Limb (tissue), 2 donors: ENCODE results near the gene PCDHGB7.
A peak's percentile ranks its signal among the peaks of the same experiment; 100 is the strongest.
"Not testable (repeated sequence)": the region's sequence is repeated elsewhere in the genome, so short reads cannot be mapped to it uniquely, and the experiment has no call there.

ENCODE experiments used
- DNase-seq, 2 donors: peaks; one replicate each; pipeline ENCODE4 v3.0.0-alpha.2; 2016; ENCODE audit errors: extremely low spot score in 2 of 2

The PCDHGB7 gene

DNA sequence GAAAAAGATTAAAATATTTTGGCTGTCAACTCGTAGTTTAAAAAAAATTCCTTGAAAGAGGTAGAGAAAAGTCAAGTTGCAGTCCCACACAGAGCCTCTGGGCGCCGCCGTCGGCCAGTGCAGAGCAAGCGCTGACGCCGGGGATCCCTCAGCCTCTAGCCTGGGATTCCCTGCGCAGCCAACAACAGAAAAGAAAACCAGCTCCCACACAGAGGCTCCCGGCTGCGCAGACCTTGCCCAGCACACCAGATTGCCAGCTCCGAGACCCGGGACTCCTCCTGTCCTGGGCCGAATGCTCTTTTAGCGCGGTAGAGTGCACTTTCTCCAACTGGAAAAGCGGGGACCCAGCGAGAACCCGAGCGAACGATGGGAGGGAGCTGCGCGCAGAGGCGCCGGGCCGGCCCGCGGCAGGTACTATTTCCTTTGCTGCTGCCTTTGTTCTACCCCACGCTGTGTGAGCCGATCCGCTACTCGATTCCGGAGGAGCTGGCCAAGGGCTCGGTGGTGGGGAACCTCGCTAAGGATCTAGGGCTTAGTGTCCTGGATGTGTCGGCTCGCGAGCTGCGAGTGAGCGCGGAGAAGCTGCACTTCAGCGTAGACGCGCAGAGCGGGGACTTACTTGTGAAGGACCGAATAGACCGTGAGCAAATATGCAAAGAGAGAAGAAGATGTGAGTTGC, at the start of gene PCDHGB7:
TSS of gene PCDHGB7 (plus strand) at position 184 of the 679 bp plus-strand sequence. CDS start at position 367, 183 bp downstream.
- DNase-seq, result peak; percentile 44 to 67

GRCh38 chr5:141369994-141370848, 47.3 kb upstream of the PCDHGB7 start, which contains the start of gene PCDHGB3:
TSS of gene PCDHGB3 (plus strand) at chr5:141370242. CDS start at chr5:141370395, 153 bp downstream.
- DNase-seq, result no peak

DNA sequence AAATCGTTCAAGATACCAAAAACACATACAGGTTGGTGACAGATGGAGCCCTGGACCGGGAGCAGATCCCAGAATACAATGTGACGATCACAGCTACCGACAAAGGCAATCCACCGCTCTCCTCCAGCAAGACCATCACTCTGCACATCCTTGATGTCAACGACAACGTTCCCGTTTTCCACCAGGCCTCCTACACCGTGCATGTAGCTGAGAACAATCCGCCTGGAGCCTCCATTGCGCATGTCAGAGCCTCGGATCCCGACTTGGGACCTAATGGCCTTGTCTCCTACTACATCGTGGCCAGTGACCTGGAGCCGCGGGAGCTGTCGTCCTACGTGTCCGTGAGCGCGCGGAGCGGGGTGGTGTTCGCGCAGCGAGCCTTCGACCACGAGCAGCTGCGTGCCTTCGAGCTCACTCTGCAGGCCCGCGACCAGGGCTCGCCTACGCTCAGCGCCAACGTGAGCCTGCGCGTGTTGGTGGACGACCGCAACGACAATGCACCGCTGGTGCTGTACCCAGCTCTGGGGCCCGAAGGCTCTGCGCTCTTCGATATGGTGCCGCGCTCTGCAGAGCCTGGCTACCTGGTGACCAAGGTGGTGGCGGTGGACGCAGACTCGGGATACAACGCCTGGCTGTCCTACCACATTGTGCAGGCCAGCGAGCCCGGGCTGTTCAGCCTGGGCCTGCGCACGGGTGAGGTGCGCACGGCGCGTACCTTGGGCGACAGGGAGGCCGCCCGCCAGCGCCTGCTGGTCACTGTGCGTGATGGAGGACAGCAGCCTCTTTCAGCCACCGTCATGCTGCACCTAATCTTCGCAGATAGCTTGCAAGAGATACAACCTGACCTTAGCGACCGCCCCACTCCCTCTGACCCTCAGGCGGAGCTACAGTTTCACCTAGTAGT, 45.7 kb upstream of the PCDHGB7 start:
- DNase-seq, result no peak

DNA sequence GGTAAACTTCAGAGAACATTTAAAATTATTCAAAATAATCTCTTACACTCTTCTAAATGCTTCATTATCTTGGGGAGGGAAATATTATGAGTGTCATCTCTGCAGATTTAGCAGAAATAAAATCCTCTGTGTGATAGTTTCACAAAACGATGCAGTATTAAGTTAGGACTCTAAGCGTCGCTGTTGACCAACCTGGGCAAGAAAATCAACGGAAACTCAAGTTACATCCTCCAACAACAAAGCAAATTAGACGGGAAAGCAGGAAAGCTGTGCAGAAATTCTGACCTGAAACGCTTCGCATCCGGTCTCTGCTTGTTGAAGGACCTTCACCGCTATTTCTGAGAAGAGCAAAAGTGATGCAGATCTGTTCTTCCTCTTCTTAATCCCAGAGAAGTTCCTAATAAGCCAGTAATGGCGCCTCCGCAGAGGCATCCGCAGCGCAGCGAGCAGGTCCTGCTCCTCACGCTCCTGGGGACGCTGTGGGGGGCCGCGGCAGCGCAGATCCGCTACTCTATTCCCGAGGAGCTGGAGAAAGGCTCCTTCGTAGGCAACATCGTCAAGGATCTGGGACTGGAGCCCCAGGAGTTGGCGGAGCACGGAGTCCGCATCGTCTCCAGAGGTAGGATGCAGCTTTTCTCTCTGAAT, 43.7 kb upstream of the PCDHGB7 start, which contains the start of gene PCDHGA6:
TSS of gene PCDHGA6 (plus strand) at position 219 of the 645 bp plus-strand sequence. CDS start at position 412, 193 bp downstream.
- no peak for DNase-seq

GRCh38 chr5:141374627-141375026, 42.9 kb upstream of the PCDHGB7 start:
- no peak for DNase-seq

GRCh38 chr5:141375444-141376155, 41.9 kb upstream of the PCDHGB7 start:
- DNase-seq, result not testable (repeated sequence)

GRCh38 chr5:141382469-141383294, 34.8 kb upstream of the PCDHGB7 start, which contains the start of gene PCDHGA7:
TSS of gene PCDHGA7 (plus strand) at chr5:141382742. CDS start at chr5:141382900, 158 bp downstream.
- no peak for DNase-seq

- DNase-seq, result no peak
Observed at GRCh38 chr5:141383345-141383744, 34.1 kb upstream of the PCDHGB7 start.

GRCh38 chr5:141384471-141385267, 32.8 kb upstream of the PCDHGB7 start:
- DNase-seq, result no peak

DNA sequence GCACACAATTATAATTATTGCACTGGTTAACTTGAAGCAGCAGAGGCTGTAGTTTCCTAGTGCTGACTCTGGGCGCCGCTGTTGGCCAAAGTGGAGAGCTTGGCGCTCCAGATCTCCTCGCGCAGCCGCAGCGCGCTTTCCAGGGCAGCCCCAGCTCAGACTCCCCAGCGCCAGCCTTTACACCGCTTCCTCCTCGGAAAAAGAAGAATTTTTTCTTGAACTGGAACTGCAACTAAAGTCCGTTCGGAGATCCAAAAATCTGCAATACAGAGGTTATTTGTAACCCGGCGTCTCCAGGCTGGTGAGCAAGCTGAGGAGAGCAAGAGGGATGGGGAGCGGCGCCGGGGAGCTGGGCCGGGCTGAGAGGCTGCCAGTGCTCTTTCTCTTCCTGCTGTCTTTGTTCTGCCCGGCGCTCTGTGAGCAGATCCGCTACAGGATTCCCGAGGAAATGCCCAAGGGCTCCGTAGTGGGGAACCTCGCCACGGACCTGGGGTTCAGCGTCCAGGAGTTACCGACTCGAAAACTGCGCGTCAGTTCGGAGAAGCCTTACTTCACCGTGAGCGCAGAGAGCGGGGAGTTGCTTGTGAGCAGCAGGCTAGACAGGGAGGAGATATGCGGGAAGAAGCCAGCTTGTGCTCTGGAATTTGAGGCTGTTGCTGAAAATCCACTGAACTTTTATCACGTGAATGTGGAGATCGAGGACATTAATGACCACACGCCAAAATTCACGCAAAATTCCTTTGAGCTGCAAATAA, 29.7 kb upstream of the PCDHGB7 start, which contains the start of gene PCDHGB4:
TSS of gene PCDHGB4 (plus strand) at position 142 of the 755 bp plus-strand sequence. CDS start at position 329, 187 bp downstream.
- DNase-seq, result not testable (repeated sequence)

DNA sequence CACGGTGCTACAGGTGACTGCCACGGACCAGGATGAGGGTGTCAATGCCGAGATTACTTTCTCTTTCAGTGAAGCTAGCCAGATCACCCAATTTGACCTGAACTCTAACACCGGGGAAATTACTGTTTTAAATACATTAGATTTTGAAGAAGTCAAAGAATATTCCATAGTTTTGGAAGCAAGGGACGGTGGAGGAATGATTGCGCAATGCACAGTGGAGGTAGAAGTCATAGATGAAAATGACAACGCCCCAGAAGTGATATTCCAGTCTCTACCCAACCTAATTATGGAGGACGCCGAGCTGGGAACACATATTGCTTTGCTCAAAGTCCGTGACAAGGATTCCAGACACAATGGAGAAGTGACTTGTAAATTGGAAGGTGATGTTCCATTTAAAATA, 28.8 kb upstream of the PCDHGB7 start:
- DNase-seq, result no peak

GRCh38 chr5:141389153-141390042, 28.1 kb upstream of the PCDHGB7 start:
- DNase-seq, result no peak

DNA sequence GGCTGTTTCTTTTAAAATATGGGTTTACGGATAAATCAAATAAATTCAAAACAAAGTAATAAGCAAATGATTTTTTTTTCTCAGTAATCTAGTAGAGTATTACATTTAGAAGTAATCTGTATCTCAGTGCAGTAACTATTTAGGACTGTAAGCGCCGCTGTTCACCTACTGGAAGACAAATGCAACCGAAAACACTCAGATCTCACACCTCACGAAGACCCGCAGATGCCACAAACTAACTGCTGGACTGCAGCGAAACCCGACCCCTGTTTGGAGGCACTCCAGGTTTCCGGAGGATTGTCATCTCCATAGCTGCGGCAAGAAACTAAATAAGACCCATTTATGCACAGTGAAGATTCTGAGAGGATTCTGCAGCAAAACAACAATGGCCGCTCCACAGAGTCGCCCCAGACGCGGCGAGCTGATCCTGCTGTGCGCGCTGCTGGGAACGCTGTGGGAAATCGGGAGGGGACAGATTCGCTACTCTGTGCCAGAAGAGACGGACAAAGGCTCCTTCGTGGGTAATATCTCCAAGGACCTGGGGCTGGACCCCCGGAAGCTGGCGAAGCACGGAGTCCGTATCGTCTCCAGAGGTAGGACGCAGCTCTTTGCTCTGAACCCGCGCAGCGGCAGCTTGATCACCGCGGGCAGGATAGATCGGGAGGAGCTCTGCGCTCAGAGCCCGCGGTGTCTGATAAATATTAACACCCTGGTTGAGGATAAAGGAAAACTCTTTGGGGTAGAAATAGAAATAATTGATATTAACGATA, 24.9 kb upstream of the PCDHGB7 start, which contains the start of gene PCDHGA8:
TSS of gene PCDHGA8 (plus strand) at position 205 of the 770 bp plus-strand sequence. CDS start at position 386, 181 bp downstream.
- DNase-seq, result no peak

DNA sequence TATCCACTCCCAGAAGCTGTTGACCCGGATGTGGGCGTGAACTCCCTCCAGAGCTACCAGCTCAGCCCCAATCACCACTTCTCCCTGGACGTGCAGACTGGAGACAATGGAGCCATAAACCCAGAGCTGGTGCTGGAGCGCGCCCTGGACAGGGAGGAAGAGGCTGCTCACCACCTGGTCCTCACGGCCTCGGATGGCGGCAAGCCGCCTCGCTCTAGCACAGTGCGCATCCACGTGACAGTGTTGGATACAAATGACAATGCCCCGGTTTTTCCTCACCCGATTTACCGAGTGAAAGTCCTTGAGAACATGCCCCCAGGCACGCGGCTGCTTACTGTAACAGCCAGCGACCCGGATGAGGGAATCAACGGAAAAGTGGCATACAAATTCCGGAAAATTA, 24.2 kb upstream of the PCDHGB7 start:
- no peak for DNase-seq

- not testable (repeated sequence) for DNase-seq
Observed at GRCh38 chr5:141394401-141395187, 22.9 kb upstream of the PCDHGB7 start.
